Ramos (cell line): ENCODE results near the gene CPT1C.

ENCODE experiments used
- in situ Hi-C: fragments of 300-500 bp; cut with MboI; formaldehyde crosslinking; loops from one replicate; pipeline ENCODE4 v1.14.3; 2022; ENCODE audit warnings: low sequenced_read_pairs; ENCODE audit not compliant: unreplicated experiment

CPT1C gene

GRCh38 chr19:49679771-49680413 is 11.0 kb upstream of the CPT1C start:
- in situ Hi-C loops = no loop called here

GRCh38 chr19:49680421-49681351 is 10.2 kb upstream of the CPT1C start:
- in situ Hi-C loops = no loop called here

- in situ Hi-C loops = no loop called here
Measured at GRCh38 chr19:49681830-49682229, 9.1 kb upstream of the CPT1C start.

- in situ Hi-C loops = no loop called here
Measured at GRCh38 chr19:49682274-49682673, 8.6 kb upstream of the CPT1C start.

GRCh38 chr19:49683814-49684250 is 7.1 kb upstream of the CPT1C start:
- in situ Hi-C loops = no loop called here

- in situ Hi-C loops = no loop called here
Measured at GRCh38 chr19:49684251-49684982, 6.5 kb upstream of the CPT1C start.

- in situ Hi-C loops = no loop called here
Measured at GRCh38 chr19:49684983-49685553, 5.8 kb upstream of the CPT1C start.

- in situ Hi-C loops = no loop called here
Measured at GRCh38 chr19:49685845-49686332, 5.0 kb upstream of the CPT1C start.

GRCh38 chr19:49686503-49687088 is 4.3 kb upstream of the CPT1C start:
- in situ Hi-C loops = no loop called here

GRCh38 chr19:49687150-49687549 is 3.8 kb upstream of the CPT1C start:
- in situ Hi-C loops = no loop called here

- in situ Hi-C loops = no loop called here
Measured at GRCh38 chr19:49687566-49688316, 3.2 kb upstream of the CPT1C start.

GRCh38 chr19:49688531-49689132 is 2.3 kb upstream of the CPT1C start:
- in situ Hi-C loops = no loop called here

GRCh38 chr19:49689133-49690078 is 1.5 kb upstream of the CPT1C start, which contains the start of gene ADM5:
Gene ADM5, plus strand, starts transcription at chr19:49689594. Its CDS starts 244 bp downstream, at chr19:49689838.
- in situ Hi-C loops = no loop called here

- in situ Hi-C loops = no loop called here
Measured at GRCh38 chr19:49690079-49690655, 749 bp upstream of the CPT1C start.

- in situ Hi-C loops = no loop called here
Measured at GRCh38 chr19:49691243-49692146, 579 bp downstream of the CPT1C start.

- in situ Hi-C loops = no loop called here
Measured at GRCh38 chr19:49692147-49692506, 1.2 kb downstream of the CPT1C start.
